GM21528 (cell line): Measurements from ENCODE around the gene TTN.

ENCODE experiments used
- ATAC-seq: cut with Tn5 transposase; IDR thresholded peaks from one replicate; pipeline ENCODE4 v1.9.1; 2021; ENCODE audit warnings: mild to moderate bottlenecking, moderate library complexity; ENCODE audit not compliant: unreplicated experiment, low FRiP score

The TTN gene

DNA sequence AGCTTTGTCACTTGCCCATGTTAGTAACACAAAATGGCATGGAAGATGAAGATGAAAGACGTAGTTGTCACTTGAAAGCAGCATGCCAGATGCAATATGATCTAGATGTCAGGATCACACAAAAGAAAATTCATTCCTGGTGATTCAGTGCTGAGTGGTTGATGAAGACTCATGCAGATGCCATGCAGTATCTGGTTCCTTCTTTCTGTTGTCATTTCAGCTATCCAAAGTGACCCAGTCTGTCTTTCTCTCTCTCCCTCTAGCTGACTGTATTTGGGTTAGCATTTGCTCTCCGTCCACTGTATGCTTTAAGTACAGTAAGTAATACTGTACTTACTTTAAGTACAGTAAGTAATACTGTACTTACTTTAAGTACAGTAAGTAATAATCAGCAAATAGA lies 50.4 kb downstream of the TTN start:
- ATAC-seq, result no peak

- no peak for ATAC-seq
Observed at GRCh38 chr2:178756343-178756742, 50.9 kb downstream of the TTN start.

GRCh38 chr2:178747767-178748166 lies 59.5 kb downstream of the TTN start:
- ATAC-seq, result no peak

DNA sequence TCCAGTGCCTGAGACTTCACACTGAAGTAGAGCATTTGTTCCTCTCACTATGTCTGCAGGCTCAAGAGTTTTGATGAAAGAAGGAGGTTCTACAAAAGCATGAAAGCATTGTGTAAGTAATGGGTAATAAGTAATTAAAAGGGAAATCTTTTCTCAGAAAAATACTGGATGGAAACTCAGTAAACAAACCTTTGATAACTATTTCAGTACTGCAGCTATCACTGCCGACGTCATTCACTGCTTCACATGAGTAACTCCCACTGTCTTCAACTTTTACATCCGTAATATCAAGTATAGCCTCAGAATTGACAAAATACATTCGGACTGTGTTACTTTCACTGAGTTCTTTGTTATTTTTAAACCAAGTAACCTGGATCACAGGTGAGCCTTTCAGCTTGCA lies 72.7 kb downstream of the TTN start:
- no peak for ATAC-seq

DNA sequence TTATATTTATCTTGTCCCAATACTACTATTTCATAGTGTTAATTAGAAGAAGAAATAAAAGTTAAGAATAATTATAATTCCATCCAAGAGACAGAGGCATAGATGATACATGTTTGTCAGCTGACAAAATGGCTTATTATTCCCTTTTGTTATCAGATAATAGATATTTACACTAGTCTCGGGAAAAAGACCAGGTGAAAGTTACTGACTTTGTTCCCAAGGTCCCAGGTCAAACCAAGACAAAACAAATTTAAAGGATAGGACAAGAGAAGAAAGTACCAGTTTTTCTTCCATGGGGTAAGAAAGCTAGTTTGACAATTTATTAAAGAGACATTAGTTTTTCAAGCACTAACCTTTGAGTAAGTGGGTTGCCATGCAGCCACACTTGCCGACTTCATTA lies 73.2 kb downstream of the TTN start:
- ATAC-seq, result no peak

GRCh38 chr2:178732913-178733312 lies 74.3 kb downstream of the TTN start:
- ATAC-seq, result no peak

DNA sequence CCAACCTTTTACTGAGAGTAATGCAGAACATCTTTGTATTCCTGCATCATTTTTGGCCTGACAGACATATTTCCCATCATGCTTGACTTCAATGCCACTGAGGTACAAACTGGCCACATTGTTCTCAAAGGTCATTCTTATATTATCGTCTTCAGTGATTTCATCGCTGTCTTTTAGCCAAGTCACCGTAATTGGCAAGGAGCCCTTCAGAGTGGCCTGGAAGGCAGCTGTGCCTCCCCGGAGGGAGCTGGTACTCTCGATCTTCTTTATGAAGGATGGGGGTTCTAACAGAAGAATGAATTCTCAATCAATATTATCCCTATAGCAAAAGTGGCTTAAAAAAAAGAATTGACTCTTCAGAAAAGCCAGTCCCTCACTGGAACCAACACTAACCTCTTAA lies 75.9 kb downstream of the TTN start:
- no peak for ATAC-seq

GRCh38 chr2:178730049-178730448 lies 77.2 kb downstream of the TTN start:
- no peak for ATAC-seq

DNA sequence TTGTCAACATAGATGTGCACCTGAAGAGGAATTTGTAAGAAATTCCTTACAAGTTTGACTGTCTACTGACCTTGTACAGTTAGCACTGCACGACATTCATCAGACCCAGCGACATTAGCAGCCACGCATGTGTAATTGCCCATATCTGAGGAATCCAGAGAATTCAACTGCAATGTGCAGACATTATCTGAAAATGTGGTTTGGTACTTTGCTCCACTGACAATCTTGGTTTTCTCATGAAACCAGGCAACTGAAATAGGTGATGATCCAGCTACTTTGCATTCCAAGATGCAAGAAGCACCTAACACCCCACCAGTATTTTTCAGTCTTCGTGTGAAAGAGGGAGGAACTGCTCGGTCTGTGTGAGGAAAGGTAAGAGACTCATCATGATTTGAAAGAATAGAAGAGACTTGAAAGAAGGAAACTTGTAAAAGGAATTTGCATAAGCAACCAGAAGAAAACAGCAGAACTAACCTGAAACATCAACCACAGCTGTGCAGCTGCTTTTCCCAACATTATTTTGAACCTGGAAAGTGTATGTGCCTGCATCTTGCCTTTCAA lies 83.4 kb downstream of the TTN start:
- ATAC-seq, result no peak

- no peak for ATAC-seq
Observed at GRCh38 chr2:178722296-178722695, 84.9 kb downstream of the TTN start.

DNA sequence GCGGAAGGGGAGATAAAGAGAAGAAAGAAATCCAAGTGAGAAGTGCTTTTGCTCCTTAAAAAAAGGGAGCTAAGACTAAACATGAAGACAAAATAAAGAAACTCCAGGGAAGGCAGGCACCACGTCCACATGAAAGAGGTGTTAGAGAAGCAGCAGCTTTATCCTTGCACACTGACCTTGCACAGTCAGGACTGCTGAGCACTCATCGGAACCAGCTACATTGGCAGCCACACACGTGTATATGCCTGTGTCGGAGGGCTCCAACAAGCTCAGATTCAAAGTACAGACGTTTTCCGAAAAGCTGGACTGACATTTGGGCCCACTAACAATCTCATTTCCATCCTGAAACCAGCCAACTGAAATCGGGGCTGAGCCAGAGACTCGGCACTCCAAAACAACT lies 88.2 kb downstream of the TTN start:
- ATAC-seq, result no peak

DNA sequence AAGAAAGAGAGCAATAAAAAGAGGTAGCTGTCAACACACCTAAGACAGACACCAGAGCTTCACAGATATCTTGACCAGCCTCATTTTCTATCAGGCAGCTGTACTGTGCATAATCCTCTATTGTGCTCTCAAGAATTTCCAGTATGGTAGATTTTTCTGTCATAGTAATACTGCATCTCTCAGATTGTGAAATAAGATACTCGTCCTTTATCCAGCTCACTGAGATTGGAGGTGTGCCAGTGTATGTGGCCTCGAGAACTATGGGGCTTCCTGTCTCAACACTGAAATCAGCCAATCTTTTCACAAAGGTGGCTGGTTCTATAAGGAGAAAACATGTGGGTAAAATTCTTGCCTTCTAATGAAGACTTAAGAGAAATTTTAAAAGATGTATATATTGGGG lies 88.9 kb downstream of the TTN start:
- ATAC-seq, result no peak

GRCh38 chr2:178716394-178716793 lies 90.8 kb downstream of the TTN start:
- no peak for ATAC-seq

GRCh38 chr2:178715366-178715765 lies 91.9 kb downstream of the TTN start:
- ATAC-seq, result no peak

- no peak for ATAC-seq
Observed at GRCh38 chr2:178707476-178707875, 99.7 kb downstream of the TTN start.

DNA sequence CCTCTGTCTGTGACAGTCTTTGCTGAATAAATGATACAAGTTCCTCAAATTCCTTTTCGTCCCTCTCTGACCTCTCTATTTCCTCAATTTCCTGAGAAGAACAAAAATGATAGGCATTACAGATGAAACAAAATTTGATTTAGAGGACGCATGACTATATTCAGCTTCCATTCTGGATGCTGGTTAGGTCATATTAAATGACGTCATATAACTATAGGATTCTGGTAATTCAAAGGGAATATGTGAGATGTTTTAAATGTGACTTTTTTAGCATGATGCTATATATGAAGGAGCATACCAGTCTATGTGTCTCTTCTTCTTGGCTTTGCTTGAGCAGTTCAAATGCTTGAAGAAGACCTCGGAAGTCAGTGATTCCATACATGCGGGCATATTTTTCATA lies 102.3 kb downstream of the TTN start:
- no peak for ATAC-seq

DNA sequence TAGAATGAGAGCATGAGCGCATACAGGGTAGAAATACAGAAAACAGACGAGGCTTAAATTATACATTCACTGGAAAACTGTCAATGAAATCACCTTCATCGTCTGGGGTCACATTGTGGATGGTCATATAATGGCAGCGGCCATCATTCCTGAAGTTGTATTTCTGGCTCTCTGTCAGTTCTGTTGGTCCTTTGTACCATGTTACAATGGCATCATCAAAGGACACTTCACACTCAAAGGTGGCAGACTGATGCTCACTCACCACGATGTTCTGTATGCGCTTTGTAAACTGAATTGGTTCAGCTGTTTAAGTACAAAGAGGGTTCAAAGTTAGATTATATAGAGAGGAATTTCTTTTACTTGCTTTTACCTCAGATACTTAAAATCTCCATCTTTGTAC lies 104.9 kb downstream of the TTN start:
- no peak for ATAC-seq

GRCh38 chr2:178700922-178701342 lies 106.3 kb downstream of the TTN start:
- no peak for ATAC-seq

DNA sequence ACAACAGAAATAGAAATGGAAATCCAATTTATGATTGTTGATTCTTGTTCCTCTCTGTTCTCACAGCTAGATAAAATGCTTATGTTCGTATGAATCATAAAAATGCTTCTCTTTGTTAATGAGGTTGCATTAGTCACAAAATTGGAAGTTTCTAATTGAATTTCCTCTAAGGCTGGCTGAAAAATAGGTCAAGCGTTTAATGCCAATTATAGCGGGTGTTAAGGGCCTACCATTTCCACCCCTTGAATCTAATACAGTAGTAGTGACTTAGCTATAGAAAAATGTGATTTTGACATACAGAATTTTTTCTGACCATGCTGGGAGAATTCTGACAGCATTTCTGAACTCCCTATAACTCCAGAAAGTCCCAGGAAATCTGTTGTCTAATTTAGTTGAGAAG lies 107.1 kb downstream of the TTN start:
- ATAC-seq, result no peak

DNA sequence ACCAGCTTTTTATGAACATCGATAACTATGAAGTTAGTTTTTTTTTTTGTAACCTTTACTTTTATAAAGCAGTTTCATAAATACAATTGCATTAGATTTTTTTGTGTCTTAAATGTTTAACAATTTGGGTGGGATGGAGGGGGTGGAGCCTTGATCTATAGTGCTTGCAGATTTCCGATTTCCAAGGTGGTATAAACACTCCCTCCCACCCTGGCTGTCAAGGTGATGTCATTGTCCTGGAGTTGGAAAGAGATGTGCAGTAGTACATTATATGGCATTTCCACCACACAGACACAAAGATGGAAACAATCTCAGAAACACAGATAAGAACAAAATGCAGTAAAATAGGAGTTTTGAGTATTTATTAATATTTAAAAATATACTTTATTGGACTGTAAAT lies 114.4 kb downstream of the TTN start:
- no peak for ATAC-seq

DNA sequence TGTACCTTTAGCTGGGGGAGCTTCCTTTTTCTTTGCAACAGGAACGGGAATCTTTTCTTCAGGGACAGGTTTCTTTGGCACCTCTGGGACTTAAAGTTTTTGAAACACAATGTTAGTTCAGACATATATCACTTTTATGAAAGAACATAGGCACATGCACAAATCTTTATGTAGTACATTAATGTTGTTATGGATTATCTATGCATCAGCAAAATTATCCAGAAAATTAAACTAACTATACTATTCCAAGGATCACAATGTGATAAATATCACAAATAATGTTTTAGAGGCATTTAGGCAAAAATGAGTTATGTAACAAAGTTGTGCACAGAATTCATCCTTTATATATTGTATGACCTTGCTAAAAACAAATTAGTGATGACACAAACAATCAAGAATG lies 117.4 kb downstream of the TTN start:
- ATAC-seq, result no peak

DNA sequence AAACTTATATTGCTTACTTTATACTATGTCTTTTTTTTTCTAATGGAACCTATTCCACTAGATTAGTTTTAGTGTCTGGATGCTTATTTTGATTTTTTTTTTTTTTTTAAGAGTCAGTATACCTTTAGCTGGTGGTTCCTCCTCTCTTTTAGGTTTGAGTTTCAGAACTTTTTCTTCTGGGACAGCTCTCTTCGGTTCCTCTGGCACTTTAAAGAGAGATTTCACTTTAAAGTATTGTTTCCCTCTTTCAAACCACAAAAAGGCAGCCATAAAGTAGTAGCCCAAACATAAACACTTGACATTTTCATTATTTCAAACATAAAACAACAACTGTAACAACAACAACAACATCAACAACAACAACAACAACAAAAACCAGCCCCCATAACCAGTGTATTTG lies 123.3 kb downstream of the TTN start:
- ATAC-seq, result no peak

DNA sequence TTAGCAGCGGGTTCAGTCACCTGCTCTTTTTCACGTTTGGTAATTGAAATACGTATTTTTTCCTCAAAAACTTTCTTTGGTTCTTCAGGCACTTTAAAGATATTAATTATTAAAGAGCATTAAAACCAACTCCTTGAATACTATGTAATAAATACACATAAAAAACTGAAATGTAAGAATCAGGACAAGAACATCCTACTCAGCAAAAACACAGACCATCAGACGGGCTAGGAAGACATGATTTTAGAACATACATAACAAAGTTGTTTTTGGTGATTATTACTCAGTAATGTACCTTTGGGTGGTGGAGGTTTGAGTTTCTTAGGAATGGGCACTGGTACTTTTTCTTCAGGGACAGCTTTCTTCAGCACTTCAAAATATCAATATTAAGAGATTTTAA lies 126.1 kb downstream of the TTN start:
- ATAC-seq, result no peak
